Ramos (cell line): ENCODE data around the gene SNRPD1.
"Not testable (repeated sequence)": the region's sequence is repeated elsewhere in the genome, so short reads cannot be mapped to it uniquely, and the experiment has no call there.

Experiments used
- in situ Hi-C: fragments of 300-500 bp; cut with MboI; formaldehyde crosslinking; loops from one replicate; pipeline ENCODE4 v1.14.3; 2022; ENCODE audit warnings: low sequenced_read_pairs; ENCODE audit not compliant: unreplicated experiment

The SNRPD1 gene

DNA sequence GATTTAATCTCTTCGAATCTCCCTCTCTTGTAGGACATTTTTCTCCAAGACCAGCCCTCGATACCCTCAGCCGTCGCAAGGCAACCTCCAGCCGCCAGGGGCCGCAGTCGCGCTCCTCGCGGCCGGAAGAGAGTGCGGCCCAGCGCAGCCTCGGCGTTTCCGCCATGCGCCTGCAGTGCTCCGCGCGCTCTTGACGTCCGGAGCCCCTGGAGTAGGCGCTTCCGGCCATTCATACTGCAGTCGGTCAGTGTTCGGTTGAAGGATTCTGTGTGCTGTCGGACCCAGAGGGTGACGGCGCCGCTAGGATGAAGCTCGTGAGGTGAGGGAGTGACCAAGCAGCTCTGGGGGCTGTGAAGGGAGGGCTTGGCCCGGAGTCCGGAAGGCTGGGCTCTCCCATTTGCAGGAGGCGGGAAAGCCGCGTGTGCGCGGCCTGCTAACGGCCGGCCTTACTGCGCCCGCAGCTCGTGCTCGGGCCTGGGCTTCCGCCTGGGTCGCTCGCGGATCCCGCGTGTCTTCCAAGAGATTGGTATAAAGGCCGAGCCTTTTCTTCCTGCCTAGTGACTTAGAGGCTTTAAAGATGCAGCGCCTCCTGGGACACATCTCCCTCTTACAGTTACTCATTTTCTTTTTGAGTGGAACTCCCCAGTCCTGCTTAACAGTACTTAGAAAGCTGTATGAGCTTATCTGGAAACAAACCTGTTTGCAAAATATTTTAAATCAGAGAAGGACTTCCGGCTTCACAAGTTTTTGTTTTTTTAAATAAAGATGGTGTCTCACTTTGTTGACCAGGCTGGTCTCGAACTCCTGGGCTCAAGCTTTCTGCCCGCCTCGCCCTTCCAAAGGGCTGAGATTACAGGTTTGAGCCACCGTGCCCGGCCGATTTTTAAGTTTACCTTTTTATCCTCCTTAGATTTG lies at the start of gene SNRPD1:
TSS of gene SNRPD1 (plus strand) at position 190 of the 915 bp plus-strand sequence. CDS start at position 306, 116 bp downstream.
- in situ Hi-C loops: loop anchor here (25.0 kb wide), 1 partner anchor 525 kb away; no protein-coding TSS in a partner anchor

DNA sequence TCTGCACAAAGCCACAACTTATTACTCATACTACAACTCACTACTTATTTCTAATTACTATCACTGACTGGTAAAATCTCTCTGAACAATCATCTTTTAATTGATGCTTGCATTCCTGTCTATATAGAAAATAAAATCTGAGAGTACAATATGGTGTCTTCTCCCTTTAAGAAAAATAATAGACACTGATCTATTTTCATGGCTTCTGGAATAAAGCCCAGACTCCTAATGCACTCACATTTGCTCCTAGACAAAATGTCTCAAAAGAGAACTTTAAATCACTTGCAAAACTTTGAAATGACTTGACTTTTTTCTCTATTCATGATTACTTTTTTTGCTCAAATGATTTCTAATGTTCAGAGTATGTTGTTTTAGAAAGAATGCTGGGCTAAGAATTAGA lies 40.3 kb upstream of the SNRPD1 start:
- in situ Hi-C loops: loop anchor here (25.0 kb wide), 1 partner anchor 509 kb away; no protein-coding TSS in a partner anchor

DNA sequence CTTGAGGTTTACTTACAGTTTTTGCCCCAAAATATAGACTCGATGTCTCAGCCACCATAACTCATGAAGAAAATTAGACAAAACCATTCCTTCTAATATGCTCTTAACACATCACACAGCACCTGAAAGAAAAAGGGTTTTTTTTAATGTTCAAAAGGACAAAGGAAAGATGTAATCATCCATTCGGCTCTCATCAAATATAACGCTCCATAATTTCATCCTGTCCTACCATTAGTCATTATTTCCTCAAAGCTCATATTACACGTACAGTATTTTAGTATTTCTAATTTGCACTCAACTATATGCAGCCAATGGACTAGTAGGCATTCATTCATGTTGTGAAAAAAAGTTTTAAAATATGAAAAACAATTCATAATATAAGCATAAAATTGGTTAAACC lies 36.5 kb upstream of the SNRPD1 start:
- in situ Hi-C loops: no loop called here

DNA sequence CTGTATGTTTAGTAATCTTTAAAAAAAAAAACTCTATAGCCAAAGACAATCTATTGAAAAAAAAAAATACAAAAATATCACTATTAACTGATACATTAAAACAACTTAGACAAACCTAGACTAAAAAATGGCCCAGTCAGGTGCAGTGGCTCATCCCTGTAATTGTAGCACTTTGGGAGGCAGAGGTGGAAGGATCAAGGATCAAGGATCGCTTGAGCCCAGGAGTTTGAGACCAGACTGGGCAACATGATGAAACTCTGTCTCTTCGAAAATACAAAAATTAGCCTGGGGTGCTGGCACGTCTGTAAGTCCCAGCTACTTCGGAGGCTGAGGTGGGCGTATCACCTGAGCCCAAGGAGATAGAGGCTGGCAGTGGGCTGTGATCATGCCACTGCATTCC lies 27.7 kb upstream of the SNRPD1 start:
- in situ Hi-C loops: no loop called here

DNA sequence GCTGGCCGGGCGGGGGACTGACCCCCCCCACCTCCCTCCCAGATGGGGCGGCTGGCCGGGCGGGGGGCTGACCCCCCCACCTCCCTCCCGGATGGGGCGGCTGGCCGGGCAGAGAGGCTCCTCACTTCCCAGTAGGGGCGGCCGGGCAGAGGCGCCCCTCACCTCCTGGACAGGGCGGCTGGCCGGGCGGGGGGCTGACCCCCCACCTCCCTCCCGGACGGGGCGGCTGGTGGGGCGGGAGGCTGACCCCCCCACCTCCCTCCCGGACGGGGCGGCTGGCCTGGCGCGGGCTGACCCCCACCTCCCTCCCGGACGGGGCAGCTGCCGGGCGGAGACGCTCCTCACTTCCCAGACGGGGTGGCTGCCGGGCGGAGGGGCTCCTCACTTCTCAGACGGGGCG lies 19.8 kb upstream of the SNRPD1 start:
- in situ Hi-C loops: not testable (repeated sequence)

DNA sequence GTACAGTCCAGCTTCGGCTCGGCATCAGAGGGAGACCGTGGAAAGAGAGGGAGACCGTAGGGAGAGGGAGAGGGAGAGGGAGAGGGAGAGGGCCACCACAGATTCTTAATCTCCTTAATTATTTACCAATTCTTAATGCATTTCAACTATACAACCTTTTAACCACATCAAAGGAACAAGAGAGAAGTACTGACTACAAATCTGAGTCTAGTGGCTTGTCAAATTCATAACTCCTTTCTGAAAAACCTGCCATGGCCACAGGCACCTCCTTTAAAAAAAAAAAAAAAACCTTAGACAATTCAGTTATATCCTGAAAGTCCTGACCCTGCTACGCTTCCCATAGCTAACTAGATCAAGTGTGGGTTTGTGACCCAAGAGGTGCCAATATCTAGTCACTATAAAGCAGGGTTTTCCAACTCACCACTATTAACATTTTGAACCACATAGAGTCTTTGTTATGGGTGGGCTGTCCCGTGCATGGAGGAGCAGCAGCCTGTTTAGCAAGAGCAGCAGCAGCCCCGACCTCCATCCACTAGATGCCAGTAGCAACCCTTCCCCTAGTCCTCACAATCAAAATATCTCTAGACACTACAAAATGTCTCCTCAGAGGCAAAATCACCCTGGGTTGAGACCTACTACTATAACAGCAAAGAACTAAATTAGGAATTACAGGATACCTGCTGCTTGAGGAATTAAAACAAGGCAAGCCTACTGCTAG lies 18.4 kb upstream of the SNRPD1 start:
- in situ Hi-C loops: no loop called here

DNA sequence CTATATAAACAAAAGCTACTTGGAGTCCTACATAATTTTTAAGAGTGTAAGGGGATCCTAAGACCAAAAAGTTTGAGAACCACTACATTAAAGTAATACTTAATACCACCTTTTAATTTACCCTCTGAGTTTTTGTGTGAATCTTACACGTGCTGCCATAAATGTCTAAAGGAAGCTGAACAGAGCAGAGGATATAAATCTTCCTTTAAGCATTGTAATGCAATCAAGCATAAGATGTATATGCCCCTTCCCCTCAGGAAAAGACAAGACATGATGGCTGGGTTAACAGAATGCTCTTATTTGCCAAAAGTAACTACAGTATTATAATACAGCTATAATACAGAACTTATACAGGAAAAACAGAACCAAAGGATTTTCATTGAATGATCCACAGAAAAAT lies 14.5 kb upstream of the SNRPD1 start:
- in situ Hi-C loops: no loop called here

DNA sequence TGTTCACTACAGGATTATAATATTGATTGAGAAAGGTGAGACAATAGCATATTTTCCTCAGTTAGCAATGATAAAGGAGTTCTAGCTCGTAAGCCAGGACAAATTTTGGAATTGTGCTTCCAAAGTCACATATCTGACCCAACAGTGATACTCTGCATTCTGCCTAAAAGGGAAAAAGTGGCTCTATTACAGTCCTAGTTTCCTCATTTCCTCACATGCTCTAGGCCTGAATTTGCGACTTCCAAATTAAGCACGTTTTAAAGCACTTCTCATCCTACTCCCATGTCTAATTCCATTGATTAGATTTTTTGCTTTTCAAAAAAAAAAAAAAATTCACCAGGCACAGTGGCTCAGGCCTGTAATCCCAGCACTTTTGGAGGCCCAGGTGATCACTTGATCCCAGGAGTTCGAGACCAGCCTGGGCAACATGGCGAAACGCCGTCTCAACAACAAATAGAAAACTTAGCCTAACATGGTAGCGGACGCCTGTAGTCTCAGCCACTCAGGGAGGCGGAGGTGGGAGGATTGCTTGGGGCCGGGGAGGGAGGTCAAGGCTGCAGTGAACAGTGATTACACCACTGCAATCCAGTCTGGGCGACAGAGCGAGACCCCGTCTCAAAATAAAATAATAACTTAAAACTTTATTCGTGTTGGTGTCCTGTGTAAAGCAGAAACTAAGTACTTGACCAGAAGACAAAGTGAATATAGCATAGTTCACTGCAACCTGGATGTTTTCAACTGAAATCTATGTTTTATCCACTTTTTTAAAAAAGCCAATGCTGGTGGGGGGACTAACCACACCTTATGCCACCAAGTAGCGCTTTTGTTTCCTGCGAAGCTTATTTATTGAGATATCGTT lies 13.2 kb upstream of the SNRPD1 start:
- in situ Hi-C loops: no loop called here

DNA sequence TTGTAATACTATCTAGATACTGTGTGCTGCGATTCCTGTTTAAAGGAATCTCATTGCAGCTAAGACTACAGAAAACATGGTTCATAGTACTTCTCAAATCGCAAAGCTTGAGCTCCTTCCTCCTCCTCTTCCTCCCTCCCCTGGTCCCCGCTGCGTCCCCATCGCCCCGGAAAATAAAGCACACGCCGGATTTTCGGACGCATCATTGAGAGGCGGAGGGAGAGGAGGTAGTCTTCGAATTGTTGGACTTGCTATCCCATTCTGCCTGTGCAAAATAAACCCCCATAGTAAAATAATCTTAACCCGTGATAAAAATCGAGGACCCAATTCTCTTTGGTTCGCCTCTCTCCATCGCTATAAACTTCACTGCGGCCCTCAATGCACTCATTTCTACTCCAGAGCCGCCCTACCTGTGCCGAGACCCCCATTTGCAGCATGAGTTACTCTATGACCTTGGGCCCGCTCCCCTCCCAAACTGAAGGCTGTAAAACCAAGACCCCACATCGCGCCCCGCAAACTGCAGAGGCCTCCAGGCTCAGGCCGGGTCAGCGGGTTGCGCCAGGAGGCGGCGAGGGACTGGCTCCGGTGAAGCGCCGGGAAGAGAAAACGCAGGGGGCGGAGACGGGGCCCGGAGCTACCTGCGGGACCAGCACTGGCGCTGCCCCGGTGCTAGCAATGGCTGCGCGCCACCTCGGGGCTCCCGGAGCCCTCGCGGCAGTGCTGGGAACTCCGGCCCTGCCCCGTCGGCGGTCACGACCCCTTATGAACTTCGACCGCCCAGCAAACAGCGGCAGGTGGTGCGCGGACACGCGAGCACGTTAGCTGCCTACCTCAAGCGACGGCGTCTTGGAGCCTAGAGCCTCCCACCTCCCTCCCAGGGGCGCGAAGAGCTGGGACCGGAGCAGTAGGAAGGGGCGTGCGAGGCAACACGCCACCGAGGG lies 12.3 kb upstream of the SNRPD1 start:
- in situ Hi-C loops: loop anchor here (25.0 kb wide), 1 partner anchor 513 kb away; no protein-coding TSS in a partner anchor

DNA sequence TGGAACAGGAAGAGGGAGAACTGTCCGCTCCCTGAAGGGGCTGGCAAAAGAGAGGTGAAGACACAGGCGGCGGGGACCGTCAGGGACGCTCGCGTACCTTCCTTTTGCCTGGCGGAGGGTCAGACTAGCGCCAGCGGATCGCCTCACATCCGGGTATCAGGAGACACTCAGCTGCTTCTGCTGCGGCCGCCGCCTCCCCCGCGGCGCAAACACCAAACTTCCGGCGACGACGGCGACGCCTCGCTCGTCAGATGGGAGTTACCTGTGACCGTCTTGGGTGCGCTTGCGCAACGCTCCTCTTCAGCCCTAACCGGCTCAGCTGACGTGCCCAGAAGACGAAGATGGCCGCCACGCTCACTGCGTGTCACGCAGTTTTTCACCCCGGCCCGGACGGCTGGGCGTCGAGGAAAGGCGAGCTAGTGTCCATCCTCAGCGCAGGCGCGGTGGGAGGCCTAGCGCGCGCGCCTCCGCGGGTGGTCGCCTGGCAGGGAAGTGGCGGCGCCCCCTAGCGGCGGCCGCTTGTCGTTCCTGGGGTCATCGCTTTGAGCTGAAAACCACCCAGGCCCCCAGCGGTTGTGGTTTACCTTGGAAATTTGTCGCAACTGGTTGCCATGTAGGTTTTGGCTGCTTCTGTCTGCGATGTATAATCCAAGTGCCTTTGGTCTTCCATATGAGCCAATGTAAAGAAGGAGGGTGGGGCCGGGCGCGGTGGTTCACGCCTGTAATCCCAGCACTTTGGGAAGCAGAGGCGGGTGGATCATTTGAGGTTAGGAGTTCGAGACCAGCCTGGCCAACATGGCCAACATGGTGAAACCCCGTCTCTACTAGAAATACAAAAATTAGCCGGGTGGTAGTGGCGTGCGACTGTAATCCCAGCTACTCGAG lies 11.3 kb upstream of the SNRPD1 start, which contains the start of gene ESCO1:
TSS of gene ESCO1 (minus strand) at position 179 of the 885 bp plus-strand sequence. CDS start 25,861 bp downstream, outside the sequence.
- in situ Hi-C loops: loop anchor here (25.0 kb wide), 1 partner anchor 513 kb away; no protein-coding TSS in a partner anchor

DNA sequence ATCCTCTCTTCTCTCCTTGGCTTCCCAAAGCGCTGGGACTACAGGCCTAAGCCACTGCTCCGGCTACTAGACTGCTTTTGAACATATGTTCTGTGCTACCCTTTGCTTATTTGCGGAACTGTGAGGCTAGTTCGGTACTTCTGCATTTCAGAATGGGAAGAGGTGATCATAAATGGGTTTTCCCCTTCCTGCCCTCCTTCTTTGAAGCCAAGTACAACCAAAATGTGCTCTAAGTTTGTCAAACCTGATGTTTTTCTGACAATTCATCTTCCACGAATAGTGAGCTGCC lies 9.9 kb upstream of the SNRPD1 start:
- in situ Hi-C loops: loop anchor here (25.0 kb wide), 1 partner anchor 515 kb away; no protein-coding TSS in a partner anchor

DNA sequence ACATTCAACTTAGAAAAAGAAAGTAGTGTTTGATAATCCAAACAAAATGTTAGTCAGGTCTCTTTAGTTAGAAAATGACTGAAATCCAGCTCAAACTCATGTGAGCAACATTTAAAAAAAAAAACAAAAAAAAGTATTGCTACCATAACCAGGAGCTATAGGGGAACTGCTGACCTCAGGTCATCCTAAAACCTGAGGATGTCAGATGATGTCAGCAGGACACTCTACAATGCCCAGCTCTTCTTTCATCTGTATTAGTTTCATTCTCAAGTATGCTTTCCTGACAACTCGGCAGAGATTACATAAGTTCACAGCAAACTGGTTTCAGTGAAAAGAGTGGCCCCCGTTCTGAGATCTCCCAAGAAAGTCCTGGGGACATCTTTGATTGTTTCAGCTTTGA lies 7.4 kb upstream of the SNRPD1 start:
- in situ Hi-C loops: loop anchor here (25.0 kb wide), 1 partner anchor 517 kb away; no protein-coding TSS in a partner anchor

DNA sequence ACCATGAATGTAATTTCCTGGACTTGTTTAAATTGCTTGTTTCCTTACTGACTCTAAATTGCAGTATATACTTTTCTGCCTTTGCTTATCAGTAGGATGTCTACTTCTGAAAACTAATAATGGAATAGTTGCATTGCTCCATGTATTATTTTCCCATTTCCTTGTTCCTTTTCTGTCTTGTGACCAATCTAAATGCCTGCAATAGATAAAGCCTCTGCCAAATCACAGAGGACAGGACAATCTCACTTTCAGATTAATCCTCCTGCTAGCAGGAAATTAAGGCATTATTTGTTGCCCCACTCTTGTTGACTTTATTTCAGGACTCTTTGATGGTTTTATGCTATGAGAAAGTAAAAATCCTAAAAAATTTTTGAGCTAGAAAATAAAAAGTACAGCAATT lies 6.9 kb upstream of the SNRPD1 start:
- in situ Hi-C loops: loop anchor here (25.0 kb wide), 1 partner anchor 518 kb away; no protein-coding TSS in a partner anchor

DNA sequence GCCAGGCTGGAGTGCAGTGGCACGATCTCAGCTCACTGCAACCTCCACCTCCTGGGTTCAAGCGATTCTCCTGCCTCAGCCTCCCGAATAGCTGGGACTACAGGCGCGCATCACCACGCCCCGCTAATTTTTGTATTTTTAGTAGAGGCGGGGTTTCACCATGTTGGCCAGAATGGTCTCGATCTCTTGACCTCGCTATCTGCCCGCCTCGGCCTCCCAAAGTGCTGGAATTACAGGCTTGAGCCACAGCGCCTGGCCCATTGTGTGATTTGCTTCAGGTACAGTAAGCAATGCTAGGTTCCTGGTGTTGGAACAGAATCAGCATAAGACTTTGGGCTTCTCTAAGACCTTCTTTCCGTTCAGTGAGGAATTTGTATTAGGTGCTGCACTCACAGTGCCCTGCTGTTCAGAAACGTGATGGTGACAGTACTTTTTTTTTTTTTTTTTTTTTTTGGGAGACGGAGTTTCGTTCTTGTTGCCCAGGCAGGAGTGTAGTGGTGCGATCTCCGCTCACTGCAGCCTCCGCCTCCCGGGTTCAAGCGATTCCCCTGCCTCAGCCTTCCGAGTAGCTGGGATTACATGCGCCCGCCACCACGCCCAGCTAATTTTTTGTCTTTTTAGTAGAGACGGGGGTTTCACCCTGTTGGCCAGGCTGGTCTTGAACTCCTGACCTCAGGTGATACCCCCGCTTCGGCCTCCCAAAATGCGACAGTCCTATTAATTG lies 551 bp upstream of the SNRPD1 start:
- in situ Hi-C loops: loop anchor here (25.0 kb wide), 1 partner anchor 524 kb away; no protein-coding TSS in a partner anchor

DNA sequence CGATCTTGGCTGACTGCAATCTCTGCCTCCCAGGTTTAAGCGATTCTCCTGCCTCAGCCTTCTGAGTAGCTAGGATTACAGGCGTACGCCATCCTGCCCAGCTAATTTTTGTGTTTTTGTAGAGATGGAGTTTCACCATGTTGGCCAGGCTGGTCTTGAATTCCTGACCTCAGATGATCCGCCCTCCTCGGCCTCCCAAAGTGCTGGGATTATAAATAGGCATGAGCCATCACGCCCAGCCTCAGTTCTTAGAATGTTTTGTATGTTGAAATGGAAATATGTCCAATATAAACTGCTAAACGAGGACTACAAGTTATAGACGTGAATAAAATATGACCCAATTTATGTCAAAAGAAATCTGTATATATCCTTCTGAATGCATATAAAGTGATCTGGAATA lies 9.5 kb downstream of the SNRPD1 start:
- in situ Hi-C loops: loop anchor here (10.0 to 25.0 kb wide), 2 partner anchors 63 to 534 kb away; no protein-coding TSS in a partner anchor

DNA sequence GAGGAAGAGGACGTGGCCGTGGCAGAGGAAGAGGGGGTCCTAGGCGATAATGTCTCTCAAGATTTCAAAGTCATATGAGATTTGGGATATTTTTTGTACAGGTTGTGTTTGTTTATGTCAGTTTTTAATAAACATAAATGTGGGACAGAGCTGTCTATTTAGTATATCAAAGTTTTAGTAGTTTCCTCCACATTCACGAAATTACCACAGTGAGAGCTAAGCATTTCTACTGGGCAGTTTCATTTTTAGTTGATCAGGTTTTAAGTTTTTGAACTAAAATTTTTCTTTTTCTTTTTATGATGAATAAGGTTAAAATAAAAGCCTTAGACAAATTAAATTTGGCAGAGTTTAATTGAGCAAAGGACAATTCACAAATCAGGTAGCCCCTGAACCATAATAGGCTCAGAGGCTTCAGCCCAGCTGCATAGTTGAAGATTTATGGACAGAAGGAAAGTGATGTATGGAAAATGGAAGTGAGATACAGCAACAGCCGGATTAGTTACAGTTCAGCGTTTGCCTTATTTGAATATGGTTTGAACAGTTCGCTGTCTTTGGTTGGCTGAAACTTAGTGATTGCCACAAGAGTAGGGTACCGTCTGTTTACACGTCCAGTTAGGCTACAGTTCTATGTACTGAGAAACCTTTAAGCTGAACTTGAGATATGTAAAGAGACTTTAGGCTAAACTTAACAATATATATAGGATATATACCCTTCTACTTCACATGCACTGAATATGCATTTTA lies 17.1 kb downstream of the SNRPD1 start:
- in situ Hi-C loops: loop anchor here (10.0 kb wide), 1 partner anchor 56 kb away; no protein-coding TSS in a partner anchor
